Loucy (cell line): Measurements from ENCODE around the gene VEPH1.

Source experiments
- CTCF ChIP-seq: fragments of 200-600 bp; sonication (generic); conservative IDR thresholded peaks from 2 replicates; pipeline ENCODE4 v1.5.1; 2014; ENCODE audit warnings: mild to moderate bottlenecking, antibody characterized with exemption, low read length
- EZH2phosphoT487 ChIP-seq: fragments of 200-600 bp; IDR thresholded peaks from 2 replicates; pipeline ENCODE4 v1.6.1; 2018; ENCODE audit warnings: antibody characterized with exemption, mild to moderate bottlenecking, moderate library complexity, borderline replicate concordance

DNA sequence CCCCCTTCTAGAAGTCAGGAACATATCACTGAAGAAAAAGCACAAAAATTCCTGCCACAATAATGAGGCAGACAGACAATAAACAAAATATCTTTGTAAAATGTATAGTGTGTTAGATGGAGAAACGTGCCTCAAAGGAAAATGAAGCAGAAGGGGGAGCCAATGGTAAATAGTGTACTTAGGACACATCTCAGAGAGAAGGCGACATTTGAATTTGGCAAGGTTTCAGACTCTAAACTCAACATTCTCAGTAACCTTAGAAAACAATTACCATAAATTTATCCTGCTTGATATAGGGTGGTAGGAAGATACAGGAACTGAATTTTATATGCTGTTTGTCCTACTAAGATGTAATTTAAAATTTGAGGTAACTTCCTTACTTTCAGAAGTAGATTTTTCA is 119.2 kb downstream of the VEPH1 start:
- no peak for TF ChIP-seq EZH2phosphoT487
- no peak for TF ChIP-seq CTCF
